ENCODE data around the gene CCNA2.
A peak's percentile ranks its signal among the peaks of the same experiment; 100 is the strongest.

GRCh38 chr4:121818215-121818614 lies 5.5 kb downstream of the CCNA2 start:
- TF ChIP-seq, protein P1, sequence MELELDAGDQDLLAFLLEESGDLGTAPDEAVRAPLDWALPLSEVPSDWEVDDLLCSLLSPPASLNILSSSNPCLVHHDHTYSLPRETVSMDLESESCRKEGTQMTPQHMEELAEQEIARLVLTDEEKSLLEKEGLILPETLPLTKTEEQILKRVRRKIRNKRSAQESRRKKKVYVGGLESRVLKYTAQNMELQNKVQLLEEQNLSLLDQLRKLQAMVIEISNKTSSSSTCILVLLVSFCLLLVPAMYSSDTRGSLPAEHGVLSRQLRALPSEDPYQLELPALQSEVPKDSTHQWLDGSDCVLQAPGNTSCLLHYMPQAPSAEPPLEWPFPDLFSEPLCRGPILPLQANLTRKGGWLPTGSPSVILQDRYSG (tag; conservative IDR thresholded peaks at IDR 0.05; ENCODE audit: low read depth): no peak
- TF ChIP-seq STAT5B (CRISPR knock-in tag; IDR thresholded peaks at IDR 0.05): no peak
- no peak for TF ChIP-seq ZSCAN32 (CRISPR knock-in tag; IDR thresholded peaks at IDR 0.05)
- TF ChIP-seq ZNF274 (IDR thresholded peaks at IDR 0.05; ENCODE audit: borderline replicate concordance, low read depth, low read length): no peak
- TF ChIP-seq ZNF609 (CRISPR knock-in tag; IDR thresholded peaks at IDR 0.05; ENCODE audit: borderline replicate concordance): no peak
- 0 out of 2 replicates have a peak, but pooled peaks have one; percentile 30 for TF ChIP-seq POLR2A (conservative IDR thresholded peaks at IDR 0.05)
- TF ChIP-seq FOXM1 (IDR thresholded peaks at IDR 0.05; ENCODE audit: low read depth): no peak
- no peak for TF ChIP-seq FOXM1 (CRISPR knock-in tag; IDR thresholded peaks at IDR 0.05; ENCODE audit: low read depth)
- no peak for TF ChIP-seq GTF2E2 (tag; IDR thresholded peaks at IDR 0.05)
- TF ChIP-seq, protein P2, sequence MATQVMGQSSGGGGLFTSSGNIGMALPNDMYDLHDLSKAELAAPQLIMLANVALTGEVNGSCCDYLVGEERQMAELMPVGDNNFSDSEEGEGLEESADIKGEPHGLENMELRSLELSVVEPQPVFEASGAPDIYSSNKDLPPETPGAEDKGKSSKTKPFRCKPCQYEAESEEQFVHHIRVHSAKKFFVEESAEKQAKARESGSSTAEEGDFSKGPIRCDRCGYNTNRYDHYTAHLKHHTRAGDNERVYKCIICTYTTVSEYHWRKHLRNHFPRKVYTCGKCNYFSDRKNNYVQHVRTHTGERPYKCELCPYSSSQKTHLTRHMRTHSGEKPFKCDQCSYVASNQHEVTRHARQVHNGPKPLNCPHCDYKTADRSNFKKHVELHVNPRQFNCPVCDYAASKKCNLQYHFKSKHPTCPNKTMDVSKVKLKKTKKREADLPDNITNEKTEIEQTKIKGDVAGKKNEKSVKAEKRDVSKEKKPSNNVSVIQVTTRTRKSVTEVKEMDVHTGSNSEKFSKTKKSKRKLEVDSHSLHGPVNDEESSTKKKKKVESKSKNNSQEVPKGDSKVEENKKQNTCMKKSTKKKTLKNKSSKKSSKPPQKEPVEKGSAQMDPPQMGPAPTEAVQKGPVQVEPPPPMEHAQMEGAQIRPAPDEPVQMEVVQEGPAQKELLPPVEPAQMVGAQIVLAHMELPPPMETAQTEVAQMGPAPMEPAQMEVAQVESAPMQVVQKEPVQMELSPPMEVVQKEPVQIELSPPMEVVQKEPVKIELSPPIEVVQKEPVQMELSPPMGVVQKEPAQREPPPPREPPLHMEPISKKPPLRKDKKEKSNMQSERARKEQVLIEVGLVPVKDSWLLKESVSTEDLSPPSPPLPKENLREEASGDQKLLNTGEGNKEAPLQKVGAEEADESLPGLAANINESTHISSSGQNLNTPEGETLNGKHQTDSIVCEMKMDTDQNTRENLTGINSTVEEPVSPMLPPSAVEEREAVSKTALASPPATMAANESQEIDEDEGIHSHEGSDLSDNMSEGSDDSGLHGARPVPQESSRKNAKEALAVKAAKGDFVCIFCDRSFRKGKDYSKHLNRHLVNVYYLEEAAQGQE (IDR thresholded peaks at IDR 0.05; ENCODE audit: borderline replicate concordance): no peak
- TF ChIP-seq, protein P2 (CRISPR knock-in tag; IDR thresholded peaks at IDR 0.05; ENCODE audit: low read depth): no peak
- TF ChIP-seq ZNF431 (CRISPR knock-in tag; IDR thresholded peaks at IDR 0.05): no peak
- TF ChIP-seq IRF1 (CRISPR knock-in tag; IDR thresholded peaks at IDR 0.05; ENCODE audit: borderline replicate concordance): no peak
- no peak for TF ChIP-seq ZBTB7A (IDR thresholded peaks at IDR 0.05; ENCODE audit: borderline replicate concordance, control insufficient read depth, low read depth, low read length)

All from K562 (cell line).